HEK293T (cell line): Measurements from ENCODE around the gene PWWP2A.
"Not testable (repeated sequence)": the region's sequence is repeated elsewhere in the genome, so short reads cannot be mapped to it uniquely, and the experiment has no call there.

Experiments used
- BHLHE40 ChIP-seq: fragments of 450-650 bp; IDR thresholded peaks from 2 replicates; pipeline ENCODE4 v1.6.1; 2016; ENCODE audit warnings: mild to moderate bottlenecking, moderate library complexity, borderline replicate concordance
- CTBP1 ChIP-seq: fragments of 450-650 bp; IDR thresholded peaks from 2 replicates; pipeline ENCODE4 v1.6.1; 2016; ENCODE audit warnings: borderline replicate concordance
- FOXA1 ChIP-seq: fragments of 450-650 bp; IDR thresholded peaks from 2 replicates; pipeline ENCODE4 v1.6.1; 2016; ENCODE audit warnings: mild to moderate bottlenecking
- FOXK2 ChIP-seq: fragments of 450-650 bp; IDR thresholded peaks from 2 replicates; pipeline ENCODE4 v1.6.1; 2016; ENCODE audit warnings: mild to moderate bottlenecking
- HDGF ChIP-seq: fragments of 450-650 bp; IDR thresholded peaks from 2 replicates; pipeline ENCODE4 v1.6.1; 2017; ENCODE audit warnings: antibody characterized with exemption, borderline replicate concordance
- L3MBTL2 ChIP-seq: fragments of 450-650 bp; conservative IDR thresholded peaks from 2 replicates; pipeline ENCODE4 v1.6.1; 2016; ENCODE audit warnings: mild to moderate bottlenecking
- SP1 ChIP-seq: fragments of 450-650 bp; IDR thresholded peaks from 2 replicates; pipeline ENCODE4 v1.6.1; 2017
- SUZ12 ChIP-seq: fragments of 450-650 bp; IDR thresholded peaks from 2 replicates; pipeline ENCODE4 v1.6.1; 2016; ENCODE audit warnings: mild to moderate bottlenecking
- ZNF384 ChIP-seq: fragments of 450-650 bp; IDR thresholded peaks from 2 replicates; pipeline ENCODE4 v1.6.1; 2016

GRCh38 chr5:160144436-160144835 lies 25.2 kb upstream of the PWWP2A start:
- TF ChIP-seq ZNF384, BHLHE40, FOXK2, CTBP1, SP1, FOXA1, L3MBTL2, SUZ12, HDGF: not testable (repeated sequence)
